Measurements from ENCODE around the gene OXSR1.
"Not testable (repeated sequence)": the region's sequence is repeated elsewhere in the genome, so short reads cannot be mapped to it uniquely, and the experiment has no call there.

The OXSR1 gene

GRCh38 chr3:38281895-38282686 is 116.8 kb downstream of the OXSR1 start, which contains the start of gene SLC22A14:
SLC22A14 (plus strand) TSS chr3:38282294; CDS start chr3:38306027, 23,733 bp downstream.
- TF ChIP-seq CTCF (IDR thresholded peaks at IDR 0.05; ENCODE audit: unreplicated experiment in 3 of 3) = no peak
- Mint-ChIP-seq H3K36me3 (ENCODE audit: low read depth) (no peaks in the 10 kb centered on the region), H3K9me3 (peaks cover 9% of the 10 kb centered on the region), H3K27ac (no peak within 1 kb of the TSS), H3K4me1 (no peaks in the 10 kb centered on the region), H3K27me3 (ENCODE audit: low read depth) (peaks cover 4% of the 10 kb centered on the region), H3K4me3 (no peak within 1 kb of the TSS)

GRCh38 chr3:38283810-38284755 is 118.7 kb downstream of the OXSR1 start:
- Mint-ChIP-seq H3K9me3 (peaks cover 9% of the 10 kb centered on the region), H3K27me3 (ENCODE audit: low read depth) (peaks cover 4% of the 10 kb centered on the region), H3K4me3 (no peak overlapping the region), H3K36me3 (ENCODE audit: low read depth) (no peaks in the 10 kb centered on the region), H3K27ac (no peak overlapping the region), H3K4me1 (no peaks in the 10 kb centered on the region)
- TF ChIP-seq CTCF (IDR thresholded peaks at IDR 0.05; ENCODE audit: unreplicated experiment in 3 of 3) = no peak

GRCh38 chr3:38284756-38285150 is 119.4 kb downstream of the OXSR1 start:
- H3K4me3 Mint-ChIP-seq = no peak overlapping the region
- H3K27ac Mint-ChIP-seq = no peak overlapping the region
- H3K27me3 Mint-ChIP-seq (ENCODE audit: low read depth) = peaks cover 4% of the 10 kb centered on the region
- H3K36me3 Mint-ChIP-seq (ENCODE audit: low read depth) = no peaks in the 10 kb centered on the region
- H3K4me1 Mint-ChIP-seq = no peaks in the 10 kb centered on the region
- H3K9me3 Mint-ChIP-seq = peaks cover 9% of the 10 kb centered on the region
- TF ChIP-seq CTCF (IDR thresholded peaks at IDR 0.05; ENCODE audit: unreplicated experiment in 3 of 3) = no peak

- not testable (repeated sequence) for H3K27ac Mint-ChIP-seq; H3K9me3 Mint-ChIP-seq; H3K36me3 Mint-ChIP-seq (ENCODE audit: low read depth); H3K27me3 Mint-ChIP-seq (ENCODE audit: low read depth); H3K4me1 Mint-ChIP-seq; H3K4me3 Mint-ChIP-seq
Measured at GRCh38 chr3:38289286-38290217, 124.2 kb downstream of the OXSR1 start.

GRCh38 chr3:38297053-38297452 is 131.7 kb downstream of the OXSR1 start:
- H3K4me1 Mint-ChIP-seq; H3K27ac Mint-ChIP-seq; H3K27me3 Mint-ChIP-seq (ENCODE audit: low read depth); H3K4me3 Mint-ChIP-seq; H3K36me3 Mint-ChIP-seq (ENCODE audit: low read depth); H3K9me3 Mint-ChIP-seq: not testable (repeated sequence)

GRCh38 chr3:38297537-38297936 is 132.2 kb downstream of the OXSR1 start:
- Mint-ChIP-seq H3K9me3 (no peaks in the 10 kb centered on the region), H3K27me3 (ENCODE audit: low read depth) (peaks cover 4% of the 10 kb centered on the region), H3K4me3 (no peak overlapping the region), H3K4me1 (no peaks in the 10 kb centered on the region), H3K27ac (no peak overlapping the region), H3K36me3 (ENCODE audit: low read depth) (no peaks in the 10 kb centered on the region)
- no peak for TF ChIP-seq CTCF (IDR thresholded peaks at IDR 0.05; ENCODE audit: unreplicated experiment in 3 of 3)
